SK-N-SH (cell line): Measurements from ENCODE around the gene PPP1R15A. TPM values are rescaled to one million over a fixed set of nuclear protein-coding genes. Genes with fewer than 3 reads are reported as not detected.
A peak's percentile ranks its signal among the peaks of the same experiment; 100 is the strongest.

ENCODE experiments used
- CTCF ChIA-PET: fragments of 300-600, 350-600 bp; formaldehyde crosslinking; extraction: SDS; loops from one replicate; lab custom pipeline; 2021; lab: Yijun Ruan, JAX
- POLR2A ChIA-PET: fragments of 350-600 bp; sonication (Branson Sonifier 250); formaldehyde crosslinking; extraction: SDS; loops from one replicate; lab custom pipeline; 2020; ENCODE audit warnings: antibody characterized with exemption, inconsistent platforms; lab: Yijun Ruan, JAX
- DNase-seq: peaks from one replicate; pipeline ENCODE4 v3.0.0; 2012
- H2AFZ ChIP-seq: fragments of 200-600 bp; sonication (generic); 2 replicates; pipeline ENCODE4 v1.8.1; 2016; ENCODE audit warnings: antibody characterized with exemption, mild to moderate bottlenecking, low read depth
- H3F3A ChIP-seq: fragments of 200-600 bp; sonication (generic); replicated peaks from 2 replicates; pipeline ENCODE3; 2016; ENCODE audit warnings: antibody characterized with exemption, mild to moderate bottlenecking; ENCODE audit not compliant: insufficient read depth
- H3K27ac ChIP-seq, 2 experiments: fragments of 200-500 bp in 1 of 2; fragments of 200-600 bp in 1 of 2; sonication (Bioruptor generic) in 1 of 2; sonication (generic), shearing (Covaris generic) in 1 of 2; 2 replicates each; pipeline versions ENCODE4 v1.5.1 to v1.6.1; 2014 to 2016; ENCODE audit warnings: low read depth in 2 of 2, inconsistent platforms in 1 of 2, low read length in 1 of 2, mild to moderate bottlenecking in 1 of 2, mixed read lengths in 1 of 2
- H3K27me3 ChIP-seq: fragments of 200-600 bp; sonication (generic), shearing (Covaris generic); 2 replicates; pipeline ENCODE4 v1.6.1; 2016; ENCODE audit warnings: mixed run types; ENCODE audit not compliant: insufficient read depth
- H3K36me3 ChIP-seq, 2 experiments: fragments of 200-500 bp in 1 of 2; fragments of 200-600 bp in 1 of 2; sonication (Bioruptor generic) in 1 of 2; sonication (generic) in 1 of 2; replicated peaks in 1 of 2; 2 replicates each; pipeline versions ENCODE3 to v1.5.1; 2014 to 2016; ENCODE audit warnings: low read length in 1 of 2, mild to moderate bottlenecking in 1 of 2; ENCODE audit not compliant: insufficient read depth in 2 of 2, control insufficient read depth in 1 of 2
- H3K4me1 ChIP-seq, 2 experiments: fragments of 200-500 bp in 1 of 2; fragments of 200-600 bp in 1 of 2; sonication (Bioruptor generic) in 1 of 2; sonication (generic), shearing (Covaris generic) in 1 of 2; 2 replicates each; pipeline versions ENCODE4 v1.5.1 to v1.6.1; 2014 to 2016; ENCODE audit warnings: low read depth in 1 of 2, low read length in 1 of 2, mixed run types in 1 of 2; ENCODE audit not compliant: insufficient read depth in 2 of 2, control insufficient read depth in 1 of 2
- H3K4me2 ChIP-seq: fragments of 200-600 bp; sonication (generic), shearing (Covaris generic); 2 replicates; pipeline ENCODE4 v1.6.1; 2017; ENCODE audit warnings: mixed run types
- H3K4me3 ChIP-seq, 2 experiments: fragments of 200-500 bp in 1 of 2; fragments of 200-600 bp in 1 of 2; sonication (Bioruptor generic) in 1 of 2; sonication (generic), shearing (Covaris generic) in 1 of 2; 2 replicates each; pipeline versions ENCODE4 v1.5.1 to v1.8.1; 2014 to 2016; ENCODE audit warnings: low read depth in 2 of 2, inconsistent platforms in 1 of 2, low read length in 1 of 2, mild to moderate bottlenecking in 1 of 2, mixed read lengths in 1 of 2, moderate library complexity in 1 of 2
- H3K79me2 ChIP-seq: fragments of 200-600 bp; sonication (generic); 2 replicates; pipeline ENCODE4 v1.8.1; 2017; ENCODE audit warnings: mild to moderate bottlenecking; ENCODE audit not compliant: insufficient read depth
- H3K9ac ChIP-seq: fragments of 200-600 bp; sonication (generic); 2 replicates; pipeline ENCODE4 v1.6.1; 2017; ENCODE audit warnings: mixed run types
- H3K9me2 ChIP-seq: fragments of 200-600 bp; sonication (generic); 2 replicates; pipeline ENCODE4 v1.6.1; 2017; ENCODE audit warnings: mixed run types
- H3K9me3 ChIP-seq: fragments of 200-600 bp; sonication (generic); 2 replicates; pipeline ENCODE4 v1.6.1; 2017; ENCODE audit warnings: mixed run types, mild to moderate bottlenecking, moderate library complexity
- H4K20me1 ChIP-seq: fragments of 200-600 bp; sonication (generic); 2 replicates; pipeline ENCODE4 v1.6.1; 2017; ENCODE audit warnings: mild to moderate bottlenecking, mixed run types; ENCODE audit not compliant: insufficient read depth
- CHD2 ChIP-seq: fragments of 150-350 bp; IDR thresholded peaks from 2 replicates; pipeline ENCODE4 v1.6.1; 2018; ENCODE audit warnings: low read length; ENCODE audit not compliant: partially characterized antibody
- ELF1 ChIP-seq: IDR thresholded peaks from 2 replicates; pipeline ENCODE4 v1.4.0; 2012
- EP300 ChIP-seq, 2 experiments: IDR thresholded peaks; 2 replicates each; pipeline versions ENCODE4 v1.4.0 to v1.6.1; 2012; ENCODE audit warnings: borderline replicate concordance in 1 of 2, low read depth in 1 of 2, low read length in 1 of 2
- FOSL2 ChIP-seq: IDR thresholded peaks from 2 replicates; pipeline ENCODE4 v1.4.0; 2012; ENCODE audit warnings: low read depth, mild to moderate bottlenecking, moderate library complexity, borderline replicate concordance
- FOXJ3 ChIP-seq: sonication (generic); formaldehyde crosslinking; IDR thresholded peaks from 2 replicates; pipeline ENCODE4 v1.5.1; 2020; ENCODE audit warnings: mild to moderate bottlenecking, missing genetic modification reagents
- JUND ChIP-seq: IDR thresholded peaks from 2 replicates; pipeline ENCODE4 v1.4.0; 2012
- MEF2A ChIP-seq: IDR thresholded peaks from 2 replicates; pipeline ENCODE4 v1.4.0; 2012; ENCODE audit warnings: low read depth, borderline replicate concordance
- POLR2AphosphoS5 ChIP-seq: IDR thresholded peaks from 2 replicates; pipeline ENCODE4 v1.6.1; 2012; ENCODE audit warnings: low read depth, low read length
- RAD21 ChIP-seq: IDR thresholded peaks from 2 replicates; pipeline ENCODE4 v1.6.1; 2012; ENCODE audit warnings: mild to moderate bottlenecking, low read length
- RCOR1 ChIP-seq: fragments of 150-350 bp; IDR thresholded peaks from 2 replicates; pipeline ENCODE4 v1.6.1; 2017; ENCODE audit warnings: antibody characterized with exemption, low read length
- RFX5 ChIP-seq: IDR thresholded peaks from 2 replicates; pipeline ENCODE4 v1.6.1; 2012; ENCODE audit warnings: mild to moderate bottlenecking, improper control_type of control experiment, low read length
- SIN3A ChIP-seq: IDR thresholded peaks from 2 replicates; pipeline ENCODE4 v1.6.1; 2012; ENCODE audit warnings: low read depth, mild to moderate bottlenecking, low read length, moderate library complexity, borderline replicate concordance
- TAF1 ChIP-seq: IDR thresholded peaks from 2 replicates; pipeline ENCODE4 v1.6.1; 2012; ENCODE audit warnings: low read depth, mild to moderate bottlenecking, low read length, moderate library complexity, borderline replicate concordance
- TEAD4 ChIP-seq: IDR thresholded peaks from 2 replicates; pipeline ENCODE4 v1.4.0; 2012; ENCODE audit warnings: mild to moderate bottlenecking, borderline replicate concordance; ENCODE audit not compliant: insufficient read depth
- WGBS: methylation state at CpG from one replicate; pipeline ENCODE4 v1.1.6; 2017; ENCODE audit warnings: low lambda C conversion rate; 5-methylcytosine and 5-hydroxymethylcytosine counted together
- polyA plus RNA-seq, 3 experiments: library from polyadenylated mRNA; depleted of rRNA; stranded (reverse); fragments of >200 nt; gene quantifications; 2 replicates each; pipeline ENCODE4 v1.2.3, GENCODE V29; 2012
- TF ChIP-seq, protein P1 (sequence below): IDR thresholded peaks from 2 replicates; pipeline ENCODE4 v1.4.0; 2012; ENCODE audit warnings: low read depth
- TF ChIP-seq, protein P2 (sequence below): IDR thresholded peaks from 2 replicates; pipeline ENCODE4 v1.4.0; 2012; ENCODE audit warnings: low read depth, borderline replicate concordance
- TF ChIP-seq, protein P3 (sequence below): fragments of 200-600 bp; sonication (generic); IDR thresholded peaks from 2 replicates; pipeline ENCODE4 v1.6.1; 2017; ENCODE audit warnings: antibody characterized with exemption, mild to moderate bottlenecking, moderate library complexity
- TF ChIP-seq, protein P4 (sequence below): fragments of 150-350 bp; IDR thresholded peaks from 2 replicates; pipeline ENCODE4 v1.6.1; 2017; ENCODE audit warnings: antibody characterized with exemption, low read length, low read depth, borderline replicate concordance
- TF ChIP-seq, protein P5 (sequence below): IDR thresholded peaks from 2 replicates; pipeline ENCODE4; 2012

PPP1R15A gene
- polyA plus RNA-seq, 1 of the 3 experiments (the other 2 are of a cell fraction): 73.7 TPM

DNA sequence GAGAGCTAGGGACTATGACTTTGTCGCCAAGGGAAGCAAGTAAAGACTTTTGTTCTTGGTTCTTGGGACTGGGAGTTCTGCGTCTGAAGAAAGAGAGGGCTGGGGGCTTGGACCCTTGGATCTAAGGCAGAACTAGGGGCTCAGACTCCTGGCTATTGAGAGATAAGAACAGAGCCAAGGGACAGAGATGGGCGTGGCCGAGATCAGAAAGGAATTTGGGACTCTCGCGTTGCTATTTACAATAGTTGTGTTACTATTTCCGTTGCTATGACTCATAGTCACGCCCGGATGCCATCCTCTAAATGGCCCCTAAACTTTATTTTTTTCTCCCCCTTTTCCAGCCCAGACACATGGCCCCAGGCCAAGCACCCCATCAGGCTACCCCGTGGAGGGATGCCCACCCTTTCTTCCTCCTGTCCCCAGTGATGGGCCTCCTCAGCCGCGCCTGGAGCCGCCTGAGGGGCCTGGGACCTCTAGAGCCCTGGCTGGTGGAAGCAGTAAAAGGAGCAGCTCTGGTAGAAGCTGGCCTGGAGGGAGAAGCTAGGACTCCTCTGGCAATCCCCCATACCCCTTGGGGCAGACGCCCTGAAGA is 759 bp downstream of the PPP1R15A start (continued):
- TF ChIP-seq, protein P1, sequence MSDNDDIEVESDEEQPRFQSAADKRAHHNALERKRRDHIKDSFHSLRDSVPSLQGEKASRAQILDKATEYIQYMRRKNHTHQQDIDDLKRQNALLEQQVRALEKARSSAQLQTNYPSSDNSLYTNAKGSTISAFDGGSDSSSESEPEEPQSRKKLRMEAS: peak; percentile 80; the same call in 1 of the 2 replicates
- TF ChIP-seq FOXJ3 (CRISPR knock-in tag) (no peak), RAD21 (no peak), MEF2A (peak; percentile 93), JUND (peak; percentile 79; the same call in 1 of the 2 replicates), RCOR1 (no peak), POLR2AphosphoS5 (peak; percentile 55; the same call in 1 of the 2 replicates), SIN3A (peak; percentile 85; the same call in 1 of the 2 replicates), ELF1 (no peak)
- TF ChIP-seq, protein P2, sequence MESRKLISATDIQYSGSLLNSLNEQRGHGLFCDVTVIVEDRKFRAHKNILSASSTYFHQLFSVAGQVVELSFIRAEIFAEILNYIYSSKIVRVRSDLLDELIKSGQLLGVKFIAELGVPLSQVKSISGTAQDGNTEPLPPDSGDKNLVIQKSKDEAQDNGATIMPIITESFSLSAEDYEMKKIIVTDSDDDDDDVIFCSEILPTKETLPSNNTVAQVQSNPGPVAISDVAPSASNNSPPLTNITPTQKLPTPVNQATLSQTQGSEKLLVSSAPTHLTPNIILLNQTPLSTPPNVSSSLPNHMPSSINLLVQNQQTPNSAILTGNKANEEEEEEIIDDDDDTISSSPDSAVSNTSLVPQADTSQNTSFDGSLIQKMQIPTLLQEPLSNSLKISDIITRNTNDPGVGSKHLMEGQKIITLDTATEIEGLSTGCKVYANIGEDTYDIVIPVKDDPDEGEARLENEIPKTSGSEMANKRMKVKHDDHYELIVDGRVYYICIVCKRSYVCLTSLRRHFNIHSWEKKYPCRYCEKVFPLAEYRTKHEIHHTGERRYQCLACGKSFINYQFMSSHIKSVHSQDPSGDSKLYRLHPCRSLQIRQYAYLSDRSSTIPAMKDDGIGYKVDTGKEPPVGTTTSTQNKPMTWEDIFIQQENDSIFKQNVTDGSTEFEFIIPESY: peak; percentile 94
- TF ChIP-seq, all 33 proteins: peak for 14

DNA sequence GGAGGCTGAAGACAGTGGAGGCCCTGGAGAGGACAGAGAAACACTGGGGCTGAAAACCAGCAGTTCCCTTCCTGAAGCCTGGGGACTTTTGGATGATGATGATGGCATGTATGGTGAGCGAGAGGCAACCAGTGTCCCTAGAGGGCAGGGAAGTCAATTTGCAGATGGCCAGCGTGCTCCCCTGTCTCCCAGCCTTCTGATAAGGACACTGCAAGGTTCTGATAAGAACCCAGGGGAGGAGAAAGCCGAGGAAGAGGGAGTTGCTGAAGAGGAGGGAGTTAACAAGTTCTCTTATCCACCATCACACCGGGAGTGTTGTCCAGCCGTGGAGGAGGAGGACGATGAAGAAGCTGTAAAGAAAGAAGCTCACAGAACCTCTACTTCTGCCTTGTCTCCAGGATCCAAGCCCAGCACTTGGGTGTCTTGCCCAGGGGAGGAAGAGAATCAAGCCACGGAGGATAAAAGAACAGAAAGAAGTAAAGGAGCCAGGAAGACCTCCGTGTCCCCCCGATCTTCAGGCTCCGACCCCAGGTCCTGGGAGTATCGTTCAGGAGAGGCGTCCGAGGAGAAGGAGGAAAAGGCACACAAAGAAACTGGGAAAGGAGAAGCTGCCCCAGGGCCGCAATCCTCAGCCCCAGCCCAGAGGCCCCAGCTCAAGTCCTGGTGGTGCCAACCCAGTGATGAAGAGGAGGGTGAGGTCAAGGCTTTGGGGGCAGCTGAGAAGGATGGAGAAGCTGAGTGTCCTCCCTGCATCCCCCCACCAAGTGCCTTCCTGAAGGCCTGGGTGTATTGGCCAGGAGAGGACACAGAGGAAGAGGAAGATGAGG is 1.5 kb downstream of the PPP1R15A start:
- no peak overlapping the region for H2AFZ ChIP-seq
- H3F3A ChIP-seq: peaks cover 34% of the 10 kb centered on the region
- H3K36me3 ChIP-seq: peaks cover 29 to 55% of the 10 kb centered on the region in 2 experiments
- no peaks in the 10 kb centered on the region for H3K27me3 ChIP-seq
- peaks cover 13 to 30% of the 10 kb centered on the region in 2 experiments; a peak in 3 of 4 replicates for H3K4me1 ChIP-seq
- no peak for DNase-seq
- ChIA-PET POLR2A (interaction anchor here (0.6 kb wide), 1 partner anchor 80 kb away, joined by 4 read pairs; no protein-coding TSS in a partner anchor), CTCF (interaction anchor here (1.0 to 1.7 kb wide), 3 partner anchors 97 to 199 kb away, joined by 3 to 7 read pairs (median 3); no protein-coding TSS in a partner anchor)
- H3K9me2 ChIP-seq: no peaks in the 10 kb centered on the region
- H3K27ac ChIP-seq: peak overlapping the region; percentile 92 to 100
- H3K9ac ChIP-seq: peak overlapping the region; percentile 100
- WGBS: 75% methylated on average over 14 of the region's 14 CpGs
- no peak for TF ChIP-seq EP300 (IDR thresholded peaks at IDR 0.05; ENCODE audit: borderline replicate concordance in 1 of 2, low read depth in 1 of 2, low read length in 1 of 2)
- TF ChIP-seq, protein P3, sequence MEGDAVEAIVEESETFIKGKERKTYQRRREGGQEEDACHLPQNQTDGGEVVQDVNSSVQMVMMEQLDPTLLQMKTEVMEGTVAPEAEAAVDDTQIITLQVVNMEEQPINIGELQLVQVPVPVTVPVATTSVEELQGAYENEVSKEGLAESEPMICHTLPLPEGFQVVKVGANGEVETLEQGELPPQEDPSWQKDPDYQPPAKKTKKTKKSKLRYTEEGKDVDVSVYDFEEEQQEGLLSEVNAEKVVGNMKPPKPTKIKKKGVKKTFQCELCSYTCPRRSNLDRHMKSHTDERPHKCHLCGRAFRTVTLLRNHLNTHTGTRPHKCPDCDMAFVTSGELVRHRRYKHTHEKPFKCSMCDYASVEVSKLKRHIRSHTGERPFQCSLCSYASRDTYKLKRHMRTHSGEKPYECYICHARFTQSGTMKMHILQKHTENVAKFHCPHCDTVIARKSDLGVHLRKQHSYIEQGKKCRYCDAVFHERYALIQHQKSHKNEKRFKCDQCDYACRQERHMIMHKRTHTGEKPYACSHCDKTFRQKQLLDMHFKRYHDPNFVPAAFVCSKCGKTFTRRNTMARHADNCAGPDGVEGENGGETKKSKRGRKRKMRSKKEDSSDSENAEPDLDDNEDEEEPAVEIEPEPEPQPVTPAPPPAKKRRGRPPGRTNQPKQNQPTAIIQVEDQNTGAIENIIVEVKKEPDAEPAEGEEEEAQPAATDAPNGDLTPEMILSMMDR: no peak
- no peak for TF ChIP-seq TAF1
- TF ChIP-seq, protein P2: no peak
- TF ChIP-seq FOXJ3 (CRISPR knock-in tag): no peak
- TF ChIP-seq RAD21: no peak
- TF ChIP-seq, protein P4, sequence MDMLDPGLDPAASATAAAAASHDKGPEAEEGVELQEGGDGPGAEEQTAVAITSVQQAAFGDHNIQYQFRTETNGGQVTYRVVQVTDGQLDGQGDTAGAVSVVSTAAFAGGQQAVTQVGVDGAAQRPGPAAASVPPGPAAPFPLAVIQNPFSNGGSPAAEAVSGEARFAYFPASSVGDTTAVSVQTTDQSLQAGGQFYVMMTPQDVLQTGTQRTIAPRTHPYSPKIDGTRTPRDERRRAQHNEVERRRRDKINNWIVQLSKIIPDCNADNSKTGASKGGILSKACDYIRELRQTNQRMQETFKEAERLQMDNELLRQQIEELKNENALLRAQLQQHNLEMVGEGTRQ: no peak
- no peak for TF ChIP-seq RFX5
- TF ChIP-seq FOSL2: no peak
- TF ChIP-seq, protein P5, sequence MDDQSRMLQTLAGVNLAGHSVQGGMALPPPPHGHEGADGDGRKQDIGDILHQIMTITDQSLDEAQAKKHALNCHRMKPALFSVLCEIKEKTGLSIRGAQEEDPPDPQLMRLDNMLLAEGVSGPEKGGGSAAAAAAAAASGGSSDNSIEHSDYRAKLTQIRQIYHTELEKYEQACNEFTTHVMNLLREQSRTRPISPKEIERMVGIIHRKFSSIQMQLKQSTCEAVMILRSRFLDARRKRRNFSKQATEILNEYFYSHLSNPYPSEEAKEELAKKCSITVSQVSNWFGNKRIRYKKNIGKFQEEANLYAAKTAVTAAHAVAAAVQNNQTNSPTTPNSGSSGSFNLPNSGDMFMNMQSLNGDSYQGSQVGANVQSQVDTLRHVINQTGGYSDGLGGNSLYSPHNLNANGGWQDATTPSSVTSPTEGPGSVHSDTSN: no peak
- no peak for TF ChIP-seq TEAD4
- TF ChIP-seq CHD2: no peak
- TF ChIP-seq, protein P1: no peak
- TF ChIP-seq MEF2A: no peak
- peaks cover 56% of the 10 kb centered on the region for H4K20me1 ChIP-seq
- peaks cover 63% of the 10 kb centered on the region for H3K79me2 ChIP-seq
- H3K4me2 ChIP-seq: peak overlapping the region; percentile 93
- no peaks in the 10 kb centered on the region for H3K9me3 ChIP-seq
- peak overlapping the region; percentile 94 to 96 for H3K4me3 ChIP-seq
